HEK293 (cell line): ENCODE measurements around the gene ARL4A.
A peak's percentile ranks its signal among the peaks of the same experiment; 100 is the strongest.

Experiments
- CTCF ChIA-PET: fragments of 350-600 bp; formaldehyde crosslinking; extraction: SDS; loops from one replicate; lab custom pipeline; 2021; ENCODE audit warnings: antibody characterized with exemption; lab: Yijun Ruan, JAX
- POLR2A ChIA-PET: fragments of 300-600 bp; formaldehyde crosslinking; extraction: SDS; loops from one replicate; lab custom pipeline; 2020; ENCODE audit warnings: antibody characterized with exemption, inconsistent platforms; lab: Yijun Ruan, JAX
- H3K27ac ChIP-seq: fragments of 200-500 bp; sonication (Bioruptor generic); 2 replicates; pipeline ENCODE4 v1.5.1; 2014; ENCODE audit warnings: low read depth, low read length, control low read depth, inconsistent platforms; ENCODE audit errors: extremely low read depth
- H3K36me3 ChIP-seq, 2 experiments: fragments of 200-500 bp in 1 of 2; sonication (Bioruptor generic) in 1 of 2; 1 replicate in 1 of 2; 2 replicates in 1 of 2; pipeline ENCODE4 v1.5.1; 2014 to 2017; ENCODE audit warnings: inconsistent platforms in 2 of 2, low read length in 2 of 2; ENCODE audit not compliant: control insufficient read depth in 2 of 2, insufficient read depth in 1 of 2
- H3K4me1 ChIP-seq: fragments of 200-500 bp; sonication (Bioruptor generic); 2 replicates; pipeline ENCODE4 v1.5.1; 2014; ENCODE audit warnings: mild to moderate bottlenecking, low read length, inconsistent platforms; ENCODE audit not compliant: control insufficient read depth, insufficient read depth
- H3K4me3 ChIP-seq: 2 replicates; pipeline ENCODE4 v1.5.1; 2011; ENCODE audit warnings: low read depth, mild to moderate bottlenecking, control low read depth, low read length, moderate library complexity
- H3K9me3 ChIP-seq: fragments of 200-500 bp; sonication (Bioruptor generic); 2 replicates; pipeline ENCODE4 v1.5.1; 2014; ENCODE audit warnings: low read depth, low read length, inconsistent platforms; ENCODE audit not compliant: control insufficient read depth, insufficient read depth
- BCL11A ChIP-seq: fragments of 450-650 bp; formaldehyde crosslinking; IDR thresholded peaks from 2 replicates; pipeline ENCODE4 v1.5.1; 2016; ENCODE audit warnings: low read depth, missing biosample characterization, missing genetic modification characterization
- FEZF1 ChIP-seq: fragments of 450-650 bp; formaldehyde crosslinking; IDR thresholded peaks from 2 replicates; pipeline ENCODE4 v1.5.1; 2016; ENCODE audit warnings: missing biosample characterization, missing genetic modification characterization
- HOXD13 ChIP-seq: sonication (generic); formaldehyde crosslinking; IDR thresholded peaks from 2 replicates; pipeline ENCODE4 v1.8.0; 2022; ENCODE audit warnings: missing genetic modification reagents, borderline replicate concordance
- IKZF3 ChIP-seq: fragments of 450-650 bp; IDR thresholded peaks from 2 replicates; pipeline ENCODE4 v1.5.0; 2018; ENCODE audit warnings: missing biosample characterization, mild to moderate bottlenecking, missing genetic modification characterization, moderate library complexity
- KLF10 ChIP-seq: fragments of 450-650 bp; IDR thresholded peaks from 2 replicates; pipeline ENCODE4 v1.5.1; 2018; ENCODE audit warnings: missing biosample characterization, mild to moderate bottlenecking, missing genetic modification characterization
- OSR2 ChIP-seq: fragments of 450-650 bp; formaldehyde crosslinking; IDR thresholded peaks from 2 replicates; pipeline ENCODE4 v1.5.1; 2016; ENCODE audit warnings: missing biosample characterization, missing genetic modification characterization
- SP7 ChIP-seq: fragments of 450-650 bp; formaldehyde crosslinking; IDR thresholded peaks from 2 replicates; pipeline ENCODE4 v1.5.1; 2016; ENCODE audit warnings: missing biosample characterization, missing genetic modification characterization
- ZBTB8A ChIP-seq: fragments of 450-650 bp; formaldehyde crosslinking; IDR thresholded peaks from 2 replicates; pipeline ENCODE4 v1.5.1; 2016; ENCODE audit warnings: missing biosample characterization, missing genetic modification characterization
- ZNF26 ChIP-seq: fragments of 450-650 bp; formaldehyde crosslinking; IDR thresholded peaks from 2 replicates; pipeline ENCODE4 v1.5.1; 2016; ENCODE audit warnings: missing biosample characterization, missing genetic modification characterization
- ZNF514 ChIP-seq: fragments of 450-650 bp; formaldehyde crosslinking; IDR thresholded peaks from 2 replicates; pipeline ENCODE4 v1.5.1; 2016; ENCODE audit warnings: missing biosample characterization, missing genetic modification characterization
- ZNF843 ChIP-seq: fragments of 450-650 bp; formaldehyde crosslinking; IDR thresholded peaks from 2 replicates; pipeline ENCODE4 v1.5.1; 2016; ENCODE audit warnings: missing biosample characterization, missing genetic modification characterization
- TF ChIP-seq, protein P1 (sequence below): fragments of 450-650 bp; formaldehyde crosslinking; IDR thresholded peaks from 2 replicates; pipeline ENCODE4 v1.5.1; 2017; ENCODE audit warnings: missing biosample characterization, missing genetic modification characterization
- TF ChIP-seq, protein P2 (sequence below): fragments of 450-650 bp; formaldehyde crosslinking; IDR thresholded peaks from 2 replicates; pipeline ENCODE4 v1.5.1; 2017; ENCODE audit warnings: missing biosample characterization, missing genetic modification characterization
- TF ChIP-seq, protein P3 (sequence below): fragments of 450-650 bp; formaldehyde crosslinking; IDR thresholded peaks from 2 replicates; pipeline ENCODE4 v1.5.1; 2016; ENCODE audit warnings: missing biosample characterization, missing genetic modification characterization
- TF ChIP-seq, protein P4 (sequence below): fragments of 450-650 bp; formaldehyde crosslinking; IDR thresholded peaks from 2 replicates; pipeline ENCODE4 v1.5.1; 2016; ENCODE audit warnings: missing biosample characterization, missing genetic modification characterization, borderline replicate concordance
- TF ChIP-seq, protein P5 (sequence below): fragments of 450-650 bp; formaldehyde crosslinking; IDR thresholded peaks from 2 replicates; pipeline ENCODE4 v1.5.1; 2016; ENCODE audit warnings: missing biosample characterization, missing genetic modification characterization

The ARL4A gene

DNA sequence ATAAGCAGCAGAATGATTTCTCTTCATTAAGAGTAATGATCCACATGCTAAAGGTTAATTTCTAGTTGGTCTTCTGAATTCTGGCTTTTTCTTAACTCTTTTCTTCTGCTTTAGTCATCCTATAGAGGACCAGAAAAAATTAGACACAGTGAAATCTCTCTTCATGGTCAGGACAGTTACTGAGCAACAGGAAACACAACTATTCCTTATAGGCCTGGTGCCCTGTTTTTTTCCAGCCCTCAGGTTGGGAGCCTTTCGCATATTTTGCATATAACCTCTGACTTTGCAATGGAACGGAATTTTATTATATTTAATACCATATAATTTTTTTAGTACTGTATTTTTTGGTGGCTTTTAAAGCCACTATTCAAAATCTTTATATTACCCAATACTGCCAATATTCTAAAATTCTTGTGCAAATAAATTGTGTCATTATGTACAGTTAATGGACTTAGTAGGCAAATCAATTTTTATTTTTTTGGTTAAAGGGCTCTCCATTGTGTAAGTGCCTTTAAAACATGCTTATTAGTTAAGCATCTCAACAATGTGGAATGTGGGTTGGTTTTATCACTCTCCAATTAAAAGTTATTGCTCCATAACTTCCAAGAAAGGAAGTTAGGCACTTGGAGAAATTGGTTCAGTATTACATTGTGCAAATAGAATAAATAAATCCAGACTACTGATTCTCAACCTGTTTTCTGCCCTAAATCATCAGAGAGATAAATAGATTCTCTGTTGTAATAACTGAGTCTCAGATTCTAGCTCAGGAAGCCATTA, 22.5 kb downstream of the ARL4A start:
- ChIA-PET POLR2A (no interaction called here), CTCF (interaction anchor here (0.7 kb wide), 1 partner anchor 18 kb away, joined by 3 read pairs; no protein-coding TSS in a partner anchor)
- TF ChIP-seq, protein P1, sequence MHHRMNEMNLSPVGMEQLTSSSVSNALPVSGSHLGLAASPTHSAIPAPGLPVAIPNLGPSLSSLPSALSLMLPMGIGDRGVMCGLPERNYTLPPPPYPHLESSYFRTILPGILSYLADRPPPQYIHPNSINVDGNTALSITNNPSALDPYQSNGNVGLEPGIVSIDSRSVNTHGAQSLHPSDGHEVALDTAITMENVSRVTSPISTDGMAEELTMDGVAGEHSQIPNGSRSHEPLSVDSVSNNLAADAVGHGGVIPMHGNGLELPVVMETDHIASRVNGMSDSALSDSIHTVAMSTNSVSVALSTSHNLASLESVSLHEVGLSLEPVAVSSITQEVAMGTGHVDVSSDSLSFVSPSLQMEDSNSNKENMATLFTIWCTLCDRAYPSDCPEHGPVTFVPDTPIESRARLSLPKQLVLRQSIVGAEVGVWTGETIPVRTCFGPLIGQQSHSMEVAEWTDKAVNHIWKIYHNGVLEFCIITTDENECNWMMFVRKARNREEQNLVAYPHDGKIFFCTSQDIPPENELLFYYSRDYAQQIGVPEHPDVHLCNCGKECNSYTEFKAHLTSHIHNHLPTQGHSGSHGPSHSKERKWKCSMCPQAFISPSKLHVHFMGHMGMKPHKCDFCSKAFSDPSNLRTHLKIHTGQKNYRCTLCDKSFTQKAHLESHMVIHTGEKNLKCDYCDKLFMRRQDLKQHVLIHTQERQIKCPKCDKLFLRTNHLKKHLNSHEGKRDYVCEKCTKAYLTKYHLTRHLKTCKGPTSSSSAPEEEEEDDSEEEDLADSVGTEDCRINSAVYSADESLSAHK (tag by site-specific recombination): 0 out of 2 replicates have a peak, but pooled peaks have one; percentile 39
- TF ChIP-seq HOXD13: 0 out of 2 replicates have a peak, but pooled peaks have one; percentile 42
- no peak for TF ChIP-seq ZNF514 (tag by site-specific recombination)
- TF ChIP-seq BCL11A (tag by site-specific recombination): peak; percentile 55; the same call in 1 of the 2 replicates
- 0 out of 2 replicates have a peak, but pooled peaks have one; percentile 12 for TF ChIP-seq ZBTB8A (tag by site-specific recombination)
- TF ChIP-seq, protein P2, sequence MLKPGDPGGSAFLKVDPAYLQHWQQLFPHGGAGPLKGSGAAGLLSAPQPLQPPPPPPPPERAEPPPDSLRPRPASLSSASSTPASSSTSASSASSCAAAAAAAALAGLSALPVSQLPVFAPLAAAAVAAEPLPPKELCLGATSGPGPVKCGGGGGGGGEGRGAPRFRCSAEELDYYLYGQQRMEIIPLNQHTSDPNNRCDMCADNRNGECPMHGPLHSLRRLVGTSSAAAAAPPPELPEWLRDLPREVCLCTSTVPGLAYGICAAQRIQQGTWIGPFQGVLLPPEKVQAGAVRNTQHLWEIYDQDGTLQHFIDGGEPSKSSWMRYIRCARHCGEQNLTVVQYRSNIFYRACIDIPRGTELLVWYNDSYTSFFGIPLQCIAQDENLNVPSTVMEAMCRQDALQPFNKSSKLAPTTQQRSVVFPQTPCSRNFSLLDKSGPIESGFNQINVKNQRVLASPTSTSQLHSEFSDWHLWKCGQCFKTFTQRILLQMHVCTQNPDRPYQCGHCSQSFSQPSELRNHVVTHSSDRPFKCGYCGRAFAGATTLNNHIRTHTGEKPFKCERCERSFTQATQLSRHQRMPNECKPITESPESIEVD: peak; percentile 73
- TF ChIP-seq IKZF3 (tag by site-specific recombination): no peak
- TF ChIP-seq, protein P3, sequence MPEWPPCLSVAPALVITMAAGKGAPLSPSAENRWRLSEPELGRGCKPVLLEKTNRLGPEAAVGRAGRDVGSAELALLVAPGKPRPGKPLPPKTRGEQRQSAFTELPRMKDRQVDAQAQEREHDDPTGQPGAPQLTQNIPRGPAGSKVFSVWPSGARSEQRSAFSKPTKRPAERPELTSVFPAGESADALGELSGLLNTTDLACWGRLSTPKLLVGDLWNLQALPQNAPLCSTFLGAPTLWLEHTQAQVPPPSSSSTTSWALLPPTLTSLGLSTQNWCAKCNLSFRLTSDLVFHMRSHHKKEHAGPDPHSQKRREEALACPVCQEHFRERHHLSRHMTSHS: no peak
- TF ChIP-seq, protein P4, sequence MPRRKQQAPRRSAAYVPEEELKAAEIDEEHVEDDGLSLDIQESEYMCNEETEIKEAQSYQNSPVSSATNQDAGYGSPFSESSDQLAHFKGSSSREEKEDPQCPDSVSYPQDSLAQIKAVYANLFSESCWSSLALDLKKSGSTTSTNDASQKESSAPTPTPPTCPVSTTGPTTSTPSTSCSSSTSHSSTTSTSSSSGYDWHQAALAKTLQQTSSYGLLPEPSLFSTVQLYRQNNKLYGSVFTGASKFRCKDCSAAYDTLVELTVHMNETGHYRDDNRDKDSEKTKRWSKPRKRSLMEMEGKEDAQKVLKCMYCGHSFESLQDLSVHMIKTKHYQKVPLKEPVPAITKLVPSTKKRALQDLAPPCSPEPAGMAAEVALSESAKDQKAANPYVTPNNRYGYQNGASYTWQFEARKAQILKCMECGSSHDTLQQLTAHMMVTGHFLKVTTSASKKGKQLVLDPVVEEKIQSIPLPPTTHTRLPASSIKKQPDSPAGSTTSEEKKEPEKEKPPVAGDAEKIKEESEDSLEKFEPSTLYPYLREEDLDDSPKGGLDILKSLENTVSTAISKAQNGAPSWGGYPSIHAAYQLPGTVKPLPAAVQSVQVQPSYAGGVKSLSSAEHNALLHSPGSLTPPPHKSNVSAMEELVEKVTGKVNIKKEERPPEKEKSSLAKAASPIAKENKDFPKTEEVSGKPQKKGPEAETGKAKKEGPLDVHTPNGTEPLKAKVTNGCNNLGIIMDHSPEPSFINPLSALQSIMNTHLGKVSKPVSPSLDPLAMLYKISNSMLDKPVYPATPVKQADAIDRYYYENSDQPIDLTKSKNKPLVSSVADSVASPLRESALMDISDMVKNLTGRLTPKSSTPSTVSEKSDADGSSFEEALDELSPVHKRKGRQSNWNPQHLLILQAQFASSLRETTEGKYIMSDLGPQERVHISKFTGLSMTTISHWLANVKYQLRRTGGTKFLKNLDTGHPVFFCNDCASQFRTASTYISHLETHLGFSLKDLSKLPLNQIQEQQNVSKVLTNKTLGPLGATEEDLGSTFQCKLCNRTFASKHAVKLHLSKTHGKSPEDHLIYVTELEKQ (tag by site-specific recombination): 0 out of 2 replicates have a peak, but pooled peaks have one; percentile 48
- TF ChIP-seq ZNF843 (tag by site-specific recombination): 0 out of 2 replicates have a peak, but pooled peaks have one; percentile 36
- TF ChIP-seq KLF10 (tag by site-specific recombination): peak; percentile 50; the same call in 1 of the 2 replicates
- TF ChIP-seq, protein P5, sequence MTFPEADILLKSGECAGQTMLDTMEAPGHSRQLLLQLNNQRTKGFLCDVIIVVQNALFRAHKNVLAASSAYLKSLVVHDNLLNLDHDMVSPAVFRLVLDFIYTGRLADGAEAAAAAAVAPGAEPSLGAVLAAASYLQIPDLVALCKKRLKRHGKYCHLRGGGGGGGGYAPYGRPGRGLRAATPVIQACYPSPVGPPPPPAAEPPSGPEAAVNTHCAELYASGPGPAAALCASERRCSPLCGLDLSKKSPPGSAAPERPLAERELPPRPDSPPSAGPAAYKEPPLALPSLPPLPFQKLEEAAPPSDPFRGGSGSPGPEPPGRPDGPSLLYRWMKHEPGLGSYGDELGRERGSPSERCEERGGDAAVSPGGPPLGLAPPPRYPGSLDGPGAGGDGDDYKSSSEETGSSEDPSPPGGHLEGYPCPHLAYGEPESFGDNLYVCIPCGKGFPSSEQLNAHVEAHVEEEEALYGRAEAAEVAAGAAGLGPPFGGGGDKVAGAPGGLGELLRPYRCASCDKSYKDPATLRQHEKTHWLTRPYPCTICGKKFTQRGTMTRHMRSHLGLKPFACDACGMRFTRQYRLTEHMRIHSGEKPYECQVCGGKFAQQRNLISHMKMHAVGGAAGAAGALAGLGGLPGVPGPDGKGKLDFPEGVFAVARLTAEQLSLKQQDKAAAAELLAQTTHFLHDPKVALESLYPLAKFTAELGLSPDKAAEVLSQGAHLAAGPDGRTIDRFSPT (tag by site-specific recombination): 0 out of 2 replicates have a peak, but pooled peaks have one; percentile 24
- peak; percentile 72 for TF ChIP-seq OSR2 (tag by site-specific recombination)
- 0 out of 2 replicates have a peak, but pooled peaks have one; percentile 25 for TF ChIP-seq SP7
- no peak for TF ChIP-seq ZNF26 (tag by site-specific recombination)
- TF ChIP-seq FEZF1 (tag by site-specific recombination): 0 out of 2 replicates have a peak, but pooled peaks have one; percentile 41
- Histone ChIP-seq H3K4me3 (no peak overlapping the region), H3K9me3 (no peaks in the 10 kb centered on the region), H3K27ac (no peak overlapping the region), H3K4me1 (peaks cover 3% of the 10 kb centered on the region), H3K36me3 (no peaks in the 10 kb centered on the region)
